SH-SY5Y (cell line): ENCODE measurements around the gene CES3.

Experiments
- GATA2 ChIP-seq: IDR thresholded peaks from 2 replicates; pipeline ENCODE4 v1.6.1; 2011; ENCODE audit warnings: mild to moderate bottlenecking, low read depth, low read length
- GATA3 ChIP-seq: IDR thresholded peaks from 2 replicates; pipeline ENCODE4 v1.6.1; 2011; ENCODE audit warnings: low read depth, mild to moderate bottlenecking, low read length, moderate library complexity

- TF ChIP-seq GATA2 (no peak), GATA3 (no peak)
Measured at GRCh38 chr16:66924527-66925321, 36.3 kb upstream of the CES3 start.
